HUES64 (cell line): ENCODE results near the gene SLC6A8.
"Not testable (repeated sequence)": the region's sequence is repeated elsewhere in the genome, so short reads cannot be mapped to it uniquely, and the experiment has no call there.

Experiments used
- H3K27ac ChIP-seq: 2 replicates; pipeline ENCODE4 v1.7.0; 2013; ENCODE audit warnings: low read depth, low read length, inconsistent platforms
- H3K27me3 ChIP-seq: 2 replicates; pipeline ENCODE4 v1.6.1; 2013; ENCODE audit warnings: mild to moderate bottlenecking, low read length; ENCODE audit not compliant: insufficient read depth
- H3K36me3 ChIP-seq: 2 replicates; pipeline ENCODE4 v1.6.1; 2013; ENCODE audit warnings: mild to moderate bottlenecking, low read length; ENCODE audit not compliant: insufficient read depth
- H3K4me1 ChIP-seq: 2 replicates; pipeline ENCODE4 v1.6.1; 2013; ENCODE audit warnings: mild to moderate bottlenecking, low read length, moderate library complexity; ENCODE audit not compliant: insufficient read depth
- H3K4me3 ChIP-seq: 2 replicates; pipeline ENCODE4 v1.5.1; 2013; ENCODE audit warnings: mild to moderate bottlenecking, low read length, moderate library complexity
- H3K9ac ChIP-seq: 2 replicates; pipeline ENCODE4 v1.6.1; 2013; ENCODE audit warnings: mild to moderate bottlenecking, low read depth, low read length
- H3K9me3 ChIP-seq: 2 replicates; pipeline ENCODE4 v1.6.1; 2013; ENCODE audit warnings: low read depth, low read length; ENCODE audit not compliant: insufficient read depth
- WGBS: fragments of 150-250, 120-280 bp; methylation state at CpG from one replicate; pipeline ENCODE4 v1.1.7; 2013; ENCODE audit warnings: missing lambda C conversion rate; 5-methylcytosine and 5-hydroxymethylcytosine counted together

SLC6A8 gene

GRCh38 chrX:153689654-153690465 is 2.1 kb downstream of the SLC6A8 start:
- Histone ChIP-seq H3K9me3 (no peaks in the 10 kb centered on the region), H3K9ac (0 out of 2 replicates have a peak overlapping the region, but pooled peaks have one; percentile 44), H3K4me3 (peak overlapping the region; percentile 55)

GRCh38 chrX:153690466-153690865 is 2.7 kb downstream of the SLC6A8 start:
- H3K9me3 ChIP-seq = no peaks in the 10 kb centered on the region
- peak overlapping the region; percentile 55; the same call in 1 of the 2 replicates for H3K4me3 ChIP-seq
- no peak overlapping the region for H3K9ac ChIP-seq
- WGBS = 92% methylated on average over 13 of the region's 14 CpGs
- no peak overlapping the region for H3K27ac ChIP-seq
- peaks cover 18% of the 10 kb centered on the region for H3K36me3 ChIP-seq
- no peaks in the 10 kb centered on the region for H3K27me3 ChIP-seq
- peaks cover 13% of the 10 kb centered on the region; the same call in 1 of the 2 replicates for H3K4me1 ChIP-seq

More at GRCh38 chrX:153689654-153690465, 2.1 kb downstream of the SLC6A8 start:
- no peaks in the 10 kb centered on the region for H3K27me3 ChIP-seq
- no peak overlapping the region for H3K27ac ChIP-seq
- peaks cover 18% of the 10 kb centered on the region for H3K36me3 ChIP-seq
- WGBS = 75% methylated on average over 19 of the region's 19 CpGs
- peaks cover 19% of the 10 kb centered on the region; the same call in 1 of the 2 replicates for H3K4me1 ChIP-seq

- not testable (repeated sequence) for H3K9ac ChIP-seq
- WGBS = 94% methylated on average over 21 of the region's 21 CpGs
- peaks cover 23% of the 10 kb centered on the region for H3K36me3 ChIP-seq
Observed at GRCh38 chrX:153691032-153691827, 3.5 kb downstream of the SLC6A8 start.

GRCh38 chrX:153692003-153692402 is 4.3 kb downstream of the SLC6A8 start:
- Histone ChIP-seq H3K4me3 (no peak overlapping the region), H3K27me3 (no peaks in the 10 kb centered on the region), H3K36me3 (peaks cover 24% of the 10 kb centered on the region), H3K4me1 (no peaks in the 10 kb centered on the region), H3K27ac (no peak overlapping the region), H3K9me3 (no peaks in the 10 kb centered on the region), H3K9ac (no peak overlapping the region)
- 95% methylated on average over 2 of the region's 4 CpGs for WGBS

More at GRCh38 chrX:153691032-153691827, 3.5 kb downstream of the SLC6A8 start:
- not testable (repeated sequence) for H3K27me3 ChIP-seq, H3K4me3 ChIP-seq, H3K9me3 ChIP-seq, H3K27ac ChIP-seq, H3K4me1 ChIP-seq

- peaks cover 24% of the 10 kb centered on the region for H3K36me3 ChIP-seq
Observed at GRCh38 chrX:153692611-153693156, 5.0 kb downstream of the SLC6A8 start.

GRCh38 chrX:153693216-153694086 is 5.7 kb downstream of the SLC6A8 start:
- H3K36me3 ChIP-seq = peaks cover 24% of the 10 kb centered on the region
- H3K27ac ChIP-seq = no peak overlapping the region
- no peak overlapping the region for H3K9ac ChIP-seq
- H3K27me3 ChIP-seq = no peaks in the 10 kb centered on the region
- no peaks in the 10 kb centered on the region for H3K9me3 ChIP-seq
- no peak overlapping the region for H3K4me3 ChIP-seq
- no peaks in the 10 kb centered on the region for H3K4me1 ChIP-seq
- WGBS = 92% methylated on average over 30 of the region's 31 CpGs

More at GRCh38 chrX:153692611-153693156, 5.0 kb downstream of the SLC6A8 start:
- Histone ChIP-seq H3K4me3 (no peak overlapping the region), H3K9ac (no peak overlapping the region), H3K27me3 (no peaks in the 10 kb centered on the region), H3K9me3 (no peaks in the 10 kb centered on the region), H3K4me1 (no peaks in the 10 kb centered on the region), H3K27ac (no peak overlapping the region)
- 92% methylated on average over 21 of the region's 24 CpGs for WGBS

DNA sequence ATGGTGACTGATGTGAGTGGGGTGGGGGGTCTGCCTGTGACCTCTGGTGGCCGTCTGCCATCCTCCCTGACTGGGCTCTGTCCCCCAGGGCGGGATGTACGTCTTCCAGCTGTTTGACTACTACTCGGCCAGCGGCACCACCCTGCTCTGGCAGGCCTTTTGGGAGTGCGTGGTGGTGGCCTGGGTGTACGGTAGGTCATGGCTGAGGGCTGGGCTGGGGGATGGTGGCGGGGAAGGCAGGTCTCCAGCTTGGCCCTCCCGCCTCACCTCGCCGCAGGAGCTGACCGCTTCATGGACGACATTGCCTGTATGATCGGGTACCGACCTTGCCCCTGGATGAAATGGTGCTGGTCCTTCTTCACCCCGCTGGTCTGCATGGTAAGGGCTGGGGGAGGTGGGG is 6.5 kb downstream of the SLC6A8 start:
- H3K36me3 ChIP-seq = peaks cover 24% of the 10 kb centered on the region
- H3K27me3 ChIP-seq, H3K4me1 ChIP-seq, H3K9ac ChIP-seq, H3K4me3 ChIP-seq, H3K27ac ChIP-seq, H3K9me3 ChIP-seq: not testable (repeated sequence)
- 94% methylated on average over 15 of the region's 16 CpGs for WGBS

DNA sequence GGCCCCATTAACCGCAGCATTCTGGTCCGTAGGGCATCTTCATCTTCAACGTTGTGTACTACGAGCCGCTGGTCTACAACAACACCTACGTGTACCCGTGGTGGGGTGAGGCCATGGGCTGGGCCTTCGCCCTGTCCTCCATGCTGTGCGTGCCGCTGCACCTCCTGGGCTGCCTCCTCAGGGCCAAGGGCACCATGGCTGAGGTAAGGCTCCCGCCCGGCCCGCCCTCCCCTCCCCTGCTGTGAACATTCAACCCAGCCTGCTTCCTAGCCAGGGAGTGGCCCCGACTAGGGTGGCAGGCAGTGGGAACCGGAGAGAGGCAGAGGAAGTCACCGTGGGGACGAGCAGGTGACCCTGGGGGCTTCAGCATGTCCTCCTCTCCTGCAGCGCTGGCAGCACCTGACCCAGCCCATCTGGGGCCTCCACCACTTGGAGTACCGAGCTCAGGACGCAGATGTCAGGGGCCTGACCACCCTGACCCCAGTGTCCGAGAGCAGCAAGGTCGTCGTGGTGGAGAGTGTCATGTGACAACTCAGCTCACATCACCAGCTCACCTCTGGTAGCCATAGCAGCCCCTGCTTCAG is 7.1 kb downstream of the SLC6A8 start:
- Histone ChIP-seq H3K27ac (no peak overlapping the region), H3K9ac (no peak overlapping the region), H3K4me1 (no peaks in the 10 kb centered on the region), H3K9me3 (no peaks in the 10 kb centered on the region), H3K27me3 (no peaks in the 10 kb centered on the region), H3K36me3 (peaks cover 24% of the 10 kb centered on the region), H3K4me3 (no peak overlapping the region)
- WGBS = 92% methylated on average over 20 of the region's 23 CpGs

GRCh38 chrX:153696100-153696499 is 8.4 kb downstream of the SLC6A8 start:
- Histone ChIP-seq H3K9me3 (no peaks in the 10 kb centered on the region), H3K27ac (no peak overlapping the region), H3K36me3 (peaks cover 25% of the 10 kb centered on the region), H3K4me1 (no peaks in the 10 kb centered on the region), H3K4me3 (no peak overlapping the region), H3K27me3 (no peaks in the 10 kb centered on the region), H3K9ac (no peak overlapping the region)
- WGBS = 95% methylated on average over 14 of the region's 15 CpGs

DNA sequence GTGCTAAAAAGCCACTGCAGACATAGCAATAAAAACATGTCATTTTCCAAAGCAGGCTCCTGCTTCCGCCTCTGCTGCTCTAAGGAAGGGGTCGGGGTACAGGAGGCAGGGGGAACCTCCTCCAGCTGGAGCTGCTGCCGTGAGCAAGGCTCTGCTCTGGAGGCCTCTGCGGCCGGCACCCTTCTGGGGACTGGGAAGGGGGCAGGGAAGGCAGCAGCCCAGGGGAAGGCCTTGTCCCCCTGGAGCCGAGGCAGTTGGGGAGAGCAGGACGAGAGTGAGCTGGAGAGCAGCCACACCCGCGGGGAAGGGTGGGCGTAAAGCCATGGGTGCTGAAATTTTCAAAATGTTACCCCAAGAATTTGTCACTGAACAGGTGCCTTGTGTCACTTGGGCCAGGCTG is 8.8 kb downstream of the SLC6A8 start:
- H3K27me3 ChIP-seq, H3K4me1 ChIP-seq, H3K4me3 ChIP-seq, H3K27ac ChIP-seq, H3K9ac ChIP-seq, H3K9me3 ChIP-seq: not testable (repeated sequence)
- peaks cover 25% of the 10 kb centered on the region for H3K36me3 ChIP-seq
- 94% methylated on average over 10 of the region's 10 CpGs for WGBS
